H9 (cell line): Measurements from ENCODE around the gene ZBTB16. TPM values are rescaled to one million over a fixed set of nuclear protein-coding genes. Genes with fewer than 3 reads are reported as not detected.

Experiments
- DNase-seq: peaks from one replicate; pipeline ENCODE4 v3.0.0-alpha.2; 2017
- H2AFZ ChIP-seq: one replicate; pipeline ENCODE4 v1.6.1; 2013; ENCODE audit warnings: mild to moderate bottlenecking, low read length, control low read depth, moderate library complexity
- H2AK5ac ChIP-seq: 2 replicates; pipeline ENCODE4 v1.6.1; 2013; ENCODE audit warnings: low read length, control low read depth, mixed read lengths; ENCODE audit not compliant: insufficient read length
- H2BK120ac ChIP-seq: one replicate; pipeline ENCODE4 v1.6.1; 2013; ENCODE audit warnings: low read depth, mild to moderate bottlenecking, low read length, control low read depth, inconsistent platforms; ENCODE audit not compliant: poor library complexity, severe bottlenecking
- H2BK12ac ChIP-seq: 2 replicates; pipeline ENCODE4 v1.6.1; 2013; ENCODE audit warnings: low read length, control low read depth, mixed read lengths, low read depth; ENCODE audit not compliant: insufficient read length
- H2BK15ac ChIP-seq: 2 replicates; pipeline ENCODE4 v1.6.1; 2013; ENCODE audit warnings: low read depth, low read length, control low read depth
- H2BK20ac ChIP-seq: one replicate; pipeline ENCODE4 v1.6.1; 2013; ENCODE audit warnings: low read depth, mild to moderate bottlenecking, low read length, control low read depth, inconsistent platforms; ENCODE audit not compliant: poor library complexity, severe bottlenecking
- H2BK5ac ChIP-seq: 2 replicates; pipeline ENCODE4 v1.6.1; 2013; ENCODE audit warnings: low read length, control low read depth, mixed read lengths; ENCODE audit not compliant: insufficient read length
- H3K14ac ChIP-seq: 2 replicates; pipeline ENCODE4 v1.6.1; 2013; ENCODE audit warnings: low read length, control low read depth; ENCODE audit not compliant: insufficient read depth
- H3K18ac ChIP-seq: 2 replicates; pipeline ENCODE4 v1.6.1; 2013; ENCODE audit warnings: low read depth, mild to moderate bottlenecking, mixed read lengths, low read length, control low read depth; ENCODE audit not compliant: insufficient read length
- H3K23ac ChIP-seq: 2 replicates; pipeline ENCODE4 v1.6.1; 2013; ENCODE audit warnings: low read length, control low read depth, mixed read lengths, low read depth; ENCODE audit not compliant: insufficient read length
- H3K23me2 ChIP-seq: 2 replicates; pipeline ENCODE4 v1.6.1; 2013; ENCODE audit warnings: low read depth, mild to moderate bottlenecking, mixed read lengths, low read length, control low read depth; ENCODE audit not compliant: insufficient read length, poor library complexity, severe bottlenecking
- H3K27ac ChIP-seq: 2 replicates; pipeline ENCODE4 v1.5.1; 2013; ENCODE audit warnings: low read length, control low read depth, mixed read lengths, low read depth; ENCODE audit not compliant: insufficient read length
- H3K27me3 ChIP-seq: 2 replicates; pipeline ENCODE4 v1.6.1; 2013; ENCODE audit warnings: low read length, control low read depth, inconsistent platforms; ENCODE audit not compliant: insufficient read depth
- H3K4ac ChIP-seq: 2 replicates; pipeline ENCODE4 v1.6.1; 2013; ENCODE audit warnings: low read depth, mild to moderate bottlenecking, control low read depth, inconsistent platforms, low read length, moderate library complexity
- H3K4me1 ChIP-seq: 2 replicates; pipeline ENCODE4 v1.6.1; 2013; ENCODE audit warnings: low read length, control low read depth, inconsistent platforms; ENCODE audit not compliant: insufficient read depth
- H3K4me2 ChIP-seq: 2 replicates; pipeline ENCODE4 v1.6.1; 2013; ENCODE audit warnings: low read length, control low read depth, mixed read lengths; ENCODE audit not compliant: insufficient read length, insufficient read depth
- H3K56ac ChIP-seq: 2 replicates; pipeline ENCODE4 v1.6.1; 2013; ENCODE audit warnings: low read depth, mild to moderate bottlenecking, mixed read lengths, low read length, control low read depth; ENCODE audit not compliant: insufficient read length
- H3K79me1 ChIP-seq: 2 replicates; pipeline ENCODE4 v1.6.1; 2013; ENCODE audit warnings: low read depth, mild to moderate bottlenecking, moderate library complexity, low read length, control low read depth, inconsistent platforms; ENCODE audit not compliant: insufficient read depth, poor library complexity, severe bottlenecking
- H3K79me2 ChIP-seq: 2 replicates; pipeline ENCODE4 v1.6.1; 2013; ENCODE audit warnings: low read length, control low read depth, inconsistent platforms; ENCODE audit not compliant: insufficient read depth
- H3K9ac ChIP-seq: 2 replicates; pipeline ENCODE4 v1.6.1; 2013; ENCODE audit warnings: low read length, control low read depth, mixed read lengths; ENCODE audit not compliant: insufficient read length; ENCODE audit errors: extremely low read depth
- H3K9me3 ChIP-seq: one replicate; pipeline ENCODE4 v1.6.1; 2013; ENCODE audit warnings: low read depth, low read length, inconsistent platforms; ENCODE audit not compliant: control insufficient read depth
- H3T11ph ChIP-seq: one replicate; pipeline ENCODE4 v1.6.1; 2013; ENCODE audit warnings: mild to moderate bottlenecking, low read length, control low read depth, inconsistent platforms
- H4K20me1 ChIP-seq: one replicate; pipeline ENCODE4 v1.6.1; 2013; ENCODE audit not compliant: control insufficient read depth, insufficient read length, insufficient read depth
- H4K5ac ChIP-seq: 2 replicates; pipeline ENCODE4 v1.6.1; 2013; ENCODE audit warnings: low read depth, mild to moderate bottlenecking, mixed read lengths, low read length, control low read depth; ENCODE audit not compliant: insufficient read length
- H4K8ac ChIP-seq: replicated peaks from 2 replicates; pipeline ENCODE4 v1.6.1; 2013; ENCODE audit warnings: low read length, control low read depth, mixed read lengths, low read depth; ENCODE audit not compliant: insufficient read length
- H4K91ac ChIP-seq: 2 replicates; pipeline ENCODE4 v1.6.1; 2013; ENCODE audit warnings: low read depth, mild to moderate bottlenecking, moderate library complexity, mixed read lengths, low read length, control low read depth; ENCODE audit not compliant: insufficient read length
- H3K27ac Mint-ChIP-seq, 3 experiments: 2 replicates in 2 of 3; 3 replicates in 1 of 3; pipeline ENCODE4 v1.8.0; 2020 to 2021; ENCODE audit warnings: mixed read lengths in 3 of 3, mild to moderate bottlenecking in 1 of 3, moderate library complexity in 1 of 3
- H3K27me3 Mint-ChIP-seq: 2 replicates; pipeline ENCODE4 v1.8.0; 2021; ENCODE audit warnings: low read depth, mild to moderate bottlenecking, moderate library complexity, mixed read lengths
- H3K36me3 Mint-ChIP-seq, 3 experiments: 2 replicates in 2 of 3; 3 replicates in 1 of 3; pipeline ENCODE4 v1.8.0; 2020 to 2021; ENCODE audit warnings: low read depth in 3 of 3, mixed read lengths in 3 of 3; ENCODE audit not compliant: insufficient read depth in 1 of 3
- H3K4me1 Mint-ChIP-seq, 2 experiments: 2 replicates each; pipeline ENCODE4 v1.8.0; 2020; ENCODE audit warnings: mixed read lengths in 2 of 2
- H3K4me3 Mint-ChIP-seq, 2 experiments: 2 replicates in 1 of 2; 3 replicates in 1 of 2; pipeline ENCODE4 v1.8.0; 2020 to 2021; ENCODE audit warnings: mild to moderate bottlenecking in 2 of 2, mixed read lengths in 2 of 2, moderate library complexity in 1 of 2
- H3K9me3 Mint-ChIP-seq, 2 experiments: 2 replicates in 1 of 2; 3 replicates in 1 of 2; pipeline ENCODE4 v1.8.0; 2020; ENCODE audit warnings: mild to moderate bottlenecking in 2 of 2, mixed read lengths in 2 of 2, moderate library complexity in 1 of 2
- WGBS: extraction: QIAGEN DNeasy Blood & Tissue Kit; methylation state at CpG from one replicate; pipeline ENCODE4 v1.1.7; 2013; ENCODE audit warnings: missing lambda C conversion rate, low lambda C conversion rate, mixed read lengths; ENCODE audit not compliant: insufficient read length; ENCODE audit errors: extremely low coverage; 5-methylcytosine and 5-hydroxymethylcytosine counted together
- total RNA-seq: library from RNA; stranded (reverse); gene quantifications from 2 replicates; pipeline ENCODE4 v1.2.1, GENCODE V29; 2021
- TF ChIP-seq, protein P1 (sequence below): fragments of 200-600 bp; sonication (generic); conservative IDR thresholded peaks from 3 replicates; pipeline ENCODE4 v1.8.0; 2021; ENCODE audit warnings: antibody characterized with exemption, mild to moderate bottlenecking

ZBTB16 gene
- total RNA-seq, 1 experiment from 2014 or later = not detected

DNA sequence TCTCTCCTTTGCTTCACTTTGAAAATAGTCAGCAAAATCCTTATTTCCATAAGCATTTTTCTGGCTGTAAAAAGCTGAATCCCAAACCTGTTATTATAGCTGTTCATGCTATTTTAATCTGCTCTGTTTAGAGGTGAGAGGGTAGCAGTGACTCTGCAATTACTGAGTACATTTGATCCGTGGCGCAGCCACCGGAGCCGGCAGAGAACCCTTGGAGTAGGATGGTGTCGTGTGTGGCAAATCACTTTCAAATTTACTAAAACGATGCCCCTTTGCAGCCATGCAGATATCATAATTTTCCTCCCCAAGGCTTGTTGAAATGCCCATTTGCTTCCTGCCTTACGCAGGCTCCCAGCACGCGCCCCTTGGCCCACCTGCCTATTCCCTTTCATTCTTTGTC is 69.6 kb downstream of the ZBTB16 start:
- no CpG with 5 or more reads among the region's 9 CpGs for WGBS
- no peak overlapping the region for H3K27ac Mint-ChIP-seq
- no peak overlapping the region for H3K4me2 ChIP-seq

More for the DNA sequence above, 69.6 kb downstream of the ZBTB16 start:
- Histone ChIP-seq H3K79me1 (no peaks in the 10 kb centered on the region), H3K4me1 (no peaks in the 10 kb centered on the region), H2BK5ac (no peak overlapping the region), H2BK12ac (no peak overlapping the region), H2BK20ac (no peak overlapping the region), H3K9me3 (no peaks in the 10 kb centered on the region), H3K27me3 (no peaks in the 10 kb centered on the region), H3K27ac (no peak overlapping the region), H3K23me2 (no peaks in the 10 kb centered on the region), H3K23ac (no peak overlapping the region), H2BK15ac (no peak overlapping the region), H3K14ac (no peak overlapping the region), H2AFZ (no peak overlapping the region), H4K20me1 (no peaks in the 10 kb centered on the region), H4K5ac (no peak overlapping the region), H3K9ac (no peak overlapping the region), H3K18ac (no peak overlapping the region), H4K91ac (no peak overlapping the region), H3T11ph (no peak overlapping the region), H4K8ac (no peak overlapping the region), H2AK5ac (no peak overlapping the region), H3K56ac (no peak overlapping the region), H2BK120ac (no peak overlapping the region), H3K79me2 (no peaks in the 10 kb centered on the region), H3K4ac (no peak overlapping the region)
- TF ChIP-seq, protein P1, sequence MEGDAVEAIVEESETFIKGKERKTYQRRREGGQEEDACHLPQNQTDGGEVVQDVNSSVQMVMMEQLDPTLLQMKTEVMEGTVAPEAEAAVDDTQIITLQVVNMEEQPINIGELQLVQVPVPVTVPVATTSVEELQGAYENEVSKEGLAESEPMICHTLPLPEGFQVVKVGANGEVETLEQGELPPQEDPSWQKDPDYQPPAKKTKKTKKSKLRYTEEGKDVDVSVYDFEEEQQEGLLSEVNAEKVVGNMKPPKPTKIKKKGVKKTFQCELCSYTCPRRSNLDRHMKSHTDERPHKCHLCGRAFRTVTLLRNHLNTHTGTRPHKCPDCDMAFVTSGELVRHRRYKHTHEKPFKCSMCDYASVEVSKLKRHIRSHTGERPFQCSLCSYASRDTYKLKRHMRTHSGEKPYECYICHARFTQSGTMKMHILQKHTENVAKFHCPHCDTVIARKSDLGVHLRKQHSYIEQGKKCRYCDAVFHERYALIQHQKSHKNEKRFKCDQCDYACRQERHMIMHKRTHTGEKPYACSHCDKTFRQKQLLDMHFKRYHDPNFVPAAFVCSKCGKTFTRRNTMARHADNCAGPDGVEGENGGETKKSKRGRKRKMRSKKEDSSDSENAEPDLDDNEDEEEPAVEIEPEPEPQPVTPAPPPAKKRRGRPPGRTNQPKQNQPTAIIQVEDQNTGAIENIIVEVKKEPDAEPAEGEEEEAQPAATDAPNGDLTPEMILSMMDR = no peak
- Mint-ChIP-seq H3K27me3 (peaks cover 36% of the 10 kb centered on the region), H3K4me3 (no peak overlapping the region), H3K36me3 (no peaks in the 10 kb centered on the region), H3K4me1 (no peaks in the 10 kb centered on the region), H3K9me3 (no peaks in the 10 kb centered on the region)
- DNase-seq = no peak
